ENCODE measurements around the gene CALN1. TPM values are rescaled to one million over a fixed set of nuclear protein-coding genes. Genes with fewer than 3 reads are reported as not detected.

CALN1 gene
- polyA plus RNA-seq, 3 donors = under 0.01 TPM; not detected in 2

DNA sequence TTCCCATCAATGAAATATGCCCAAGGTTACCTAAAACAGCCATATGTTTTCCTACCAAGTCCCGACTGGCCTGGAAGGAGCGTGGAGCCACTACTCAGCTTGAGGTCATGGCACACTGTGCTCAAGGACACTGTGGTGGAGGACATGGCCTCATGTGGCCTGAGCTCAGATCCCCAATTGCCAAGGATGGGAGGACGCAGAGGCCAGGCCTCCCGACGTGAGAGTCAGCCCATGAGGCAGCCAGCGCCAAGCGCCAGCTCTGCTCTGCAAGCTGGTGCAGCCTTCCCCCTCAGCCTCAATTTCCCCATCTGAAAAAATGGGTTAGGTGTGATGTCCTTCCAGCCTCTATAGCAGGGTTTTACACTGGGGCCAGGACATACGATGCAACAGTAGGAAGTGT, 302.6 kb downstream of the CALN1 start:
- H3K36me3 ChIP-seq (replicated peaks in 1 of 2; ENCODE audit: control insufficient read depth in 1 of 2, insufficient read depth in 2 of 2, low read length in 2 of 2) = no peaks in the 10 kb centered on the region
- H3K27ac ChIP-seq (ENCODE audit: low read depth in 1 of 2, low read length in 2 of 2) = no peak overlapping the region
- H3K4me3 Mint-ChIP-seq = no peak overlapping the region
- no peak overlapping the region for H2AFZ ChIP-seq (ENCODE audit: insufficient read depth, low read depth, low read length, poor library complexity, severe bottlenecking)
- no peaks in the 10 kb centered on the region for H4K20me1 ChIP-seq (ENCODE audit: insufficient read depth, low read length)
- H3K27me3 Mint-ChIP-seq (ENCODE audit: low read depth in 3 of 3) = no peaks in the 10 kb centered on the region
- intact Hi-C loops (cut with micrococcal nuclease) = no loop called here
- no peaks in the 10 kb centered on the region for H3K27me3 ChIP-seq (ENCODE audit: control insufficient read depth in 2 of 2, insufficient read depth in 2 of 2, low read length in 2 of 2)
- H3K9ac ChIP-seq (ENCODE audit: insufficient read depth, low read length, poor library complexity, severe bottlenecking) = no peak overlapping the region
- H3K4me2 ChIP-seq (replicated peaks; ENCODE audit: extremely low read depth, low read length, poor library complexity, severe bottlenecking) = no peak overlapping the region
- H3K27ac Mint-ChIP-seq = no peak overlapping the region
- H3K4me1 ChIP-seq (ENCODE audit: control insufficient read depth in 1 of 2, insufficient read depth in 2 of 2, low read length in 2 of 2) = no peaks in the 10 kb centered on the region
- H3K4me1 Mint-ChIP-seq = no peaks in the 10 kb centered on the region
- H3K79me2 ChIP-seq (ENCODE audit: insufficient read depth, low read length) = no peaks in the 10 kb centered on the region
- TF ChIP-seq CTCF (IDR thresholded peaks at IDR 0.05) = no peak
- peaks cover 21% of the 10 kb centered on the region in 2 donors for H3K9me3 ChIP-seq (replicated peaks in 1 of 2; ENCODE audit: control insufficient read depth in 1 of 2, insufficient read depth in 1 of 2, low read length in 2 of 2)
- no peak for DNase-seq
- 92% methylated on average over 2 of the region's 8 CpGs for WGBS (ENCODE audit: insufficient coverage)
- no peaks in the 10 kb centered on the region for H3K36me3 Mint-ChIP-seq
- H3K4me3 ChIP-seq (replicated peaks in 1 of 3; ENCODE audit: low read depth in 2 of 3, low read length in 3 of 3) = no peak overlapping the region
- peaks cover 11 to 27% (median 17%) of the 10 kb centered on the region in 7 donors for H3K9me3 Mint-ChIP-seq

DNA sequence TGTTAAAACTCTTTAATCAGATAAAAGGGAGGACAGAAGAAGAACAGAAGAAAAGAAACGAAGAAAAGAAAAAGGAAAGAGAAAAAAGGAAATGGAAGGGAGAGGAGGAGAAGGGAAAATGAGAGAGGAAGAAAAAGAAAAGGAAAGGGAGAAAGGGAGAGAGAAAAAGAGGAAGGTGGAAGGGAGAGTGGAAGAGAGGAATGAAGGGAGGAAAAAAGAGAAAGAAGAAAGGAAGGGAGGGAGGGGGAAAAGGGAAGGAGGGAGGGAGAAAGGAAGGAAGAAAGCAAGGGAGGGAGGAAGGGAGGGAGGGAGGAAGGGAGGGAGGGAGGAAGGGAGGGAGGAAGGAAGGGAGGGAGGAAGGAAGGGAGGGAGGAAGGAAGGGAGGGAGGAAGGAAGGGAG, 305.7 kb downstream of the CALN1 start:
- WGBS (ENCODE audit: insufficient coverage) = 67% methylated on average over 1 of the region's 1 CpG
- no peak overlapping the region for H3K27ac ChIP-seq (ENCODE audit: low read depth in 1 of 2, low read length in 2 of 2)
- H4K20me1 ChIP-seq (ENCODE audit: insufficient read depth, low read length) = no peaks in the 10 kb centered on the region
- H3K9ac ChIP-seq (ENCODE audit: insufficient read depth, low read length, poor library complexity, severe bottlenecking) = no peak overlapping the region
- Mint-ChIP-seq H3K36me3 (no peaks in the 10 kb centered on the region), H3K4me1 (peaks cover 4% of the 10 kb centered on the region), H3K27ac (peak overlapping the region in 1 of 7 donors; percentile 27), H3K27me3 (ENCODE audit: low read depth in 3 of 3) (no peaks in the 10 kb centered on the region), H3K9me3 (peaks cover 14 to 27% (median 16%) of the 10 kb centered on the region in 7 donors), H3K4me3 (no peak overlapping the region)
- no peaks in the 10 kb centered on the region for H3K27me3 ChIP-seq (ENCODE audit: control insufficient read depth in 2 of 2, insufficient read depth in 2 of 2, low read length in 2 of 2)
- no peak overlapping the region for H3K4me2 ChIP-seq (replicated peaks; ENCODE audit: extremely low read depth, low read length, poor library complexity, severe bottlenecking)
- H2AFZ ChIP-seq (ENCODE audit: insufficient read depth, low read depth, low read length, poor library complexity, severe bottlenecking) = no peak overlapping the region
- peaks cover 21% of the 10 kb centered on the region in 2 donors for H3K9me3 ChIP-seq (replicated peaks in 1 of 2; ENCODE audit: control insufficient read depth in 1 of 2, insufficient read depth in 1 of 2, low read length in 2 of 2)
- intact Hi-C loops (cut with micrococcal nuclease) = no loop called here
- H3K36me3 ChIP-seq (replicated peaks in 1 of 2; ENCODE audit: control insufficient read depth in 1 of 2, insufficient read depth in 2 of 2, low read length in 2 of 2) = no peaks in the 10 kb centered on the region
- no peak overlapping the region for H3K4me3 ChIP-seq (replicated peaks in 1 of 3; ENCODE audit: low read depth in 2 of 3, low read length in 3 of 3)
- no peak for DNase-seq
- no peak for TF ChIP-seq CTCF (IDR thresholded peaks at IDR 0.05)
- H3K4me1 ChIP-seq (ENCODE audit: control insufficient read depth in 1 of 2, insufficient read depth in 2 of 2, low read length in 2 of 2) = no peaks in the 10 kb centered on the region
- no peaks in the 10 kb centered on the region for H3K79me2 ChIP-seq (ENCODE audit: insufficient read depth, low read length)

All from CD14-positive monocyte (primary cell).